ENCODE data around the gene PDCD11. TPM values are rescaled to one million over a fixed set of nuclear protein-coding genes. Genes with fewer than 3 reads are reported as not detected.

PDCD11 gene
- polyA plus RNA-seq, 2 of the 4 experiments (the other 2 are of a cell fraction) = 26.2 to 32.6 TPM

DNA sequence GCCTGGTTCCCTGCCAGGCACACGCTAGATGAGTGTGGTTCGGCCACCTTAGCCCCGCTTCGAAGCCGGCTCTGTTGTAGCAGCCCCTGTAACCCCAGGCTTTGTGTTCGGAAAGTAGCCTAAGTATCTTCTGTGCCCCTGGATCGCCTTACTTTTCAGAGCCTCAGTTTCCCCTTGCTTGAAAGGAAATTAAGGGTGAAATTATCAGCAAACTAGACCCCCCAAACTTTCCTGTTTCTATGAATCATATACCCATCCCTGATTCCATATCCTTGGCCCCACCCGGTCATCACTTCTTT, 312 bp downstream of the PDCD11 start:
- H3K27ac ChIP-seq = peak overlapping the region; percentile 90 to 96
- DNase-seq (ENCODE audit: low read depth in 1 of 2, low spot score in 1 of 2) = no peak
- ChIA-PET CTCF (interaction anchor here (1.1 to 2.0 kb wide), 2 partner anchors 8 to 28 kb away, joined by 3 to 11 read pairs; partner anchors contain the start of gene TAF5), POLR2A (interaction anchor here (1.0 to 1.7 kb wide), 2 partner anchors 8 to 29 kb away, joined by 3 to 7 read pairs; partner anchors contain the start of gene TAF5)
- no peaks in the 10 kb centered on the region for H3K9me3 ChIP-seq
- peak overlapping the region; percentile 88 for H3K4me3 ChIP-seq
- WGBS (ENCODE audit: missing lambda C conversion rate) = 0% methylated on average over 8 of the region's 8 CpGs
- H3K4me1 ChIP-seq = peaks cover 28% of the 10 kb centered on the region
- H3K4me2 ChIP-seq = peak overlapping the region; percentile 98
- peak; percentile 2 to 15; a peak in 3 of 6 replicates for ATAC-seq
- TF ChIP-seq PHF8 (IDR thresholded peaks at IDR 0.05; ENCODE audit: borderline replicate concordance, low read depth) = peak; percentile 41; the same call in 1 of the 2 replicates
- TF ChIP-seq TFCP2L1 (CRISPR knock-in tag; IDR thresholded peaks at IDR 0.05) = no peak
- TF ChIP-seq HDAC2 (IDR thresholded peaks at IDR 0.05) = no peak
- TF ChIP-seq POLR2A (IDR thresholded peaks at IDR 0.05; ENCODE audit: low read length) = no peak
- FAIRE-seq = no peak

DNA sequence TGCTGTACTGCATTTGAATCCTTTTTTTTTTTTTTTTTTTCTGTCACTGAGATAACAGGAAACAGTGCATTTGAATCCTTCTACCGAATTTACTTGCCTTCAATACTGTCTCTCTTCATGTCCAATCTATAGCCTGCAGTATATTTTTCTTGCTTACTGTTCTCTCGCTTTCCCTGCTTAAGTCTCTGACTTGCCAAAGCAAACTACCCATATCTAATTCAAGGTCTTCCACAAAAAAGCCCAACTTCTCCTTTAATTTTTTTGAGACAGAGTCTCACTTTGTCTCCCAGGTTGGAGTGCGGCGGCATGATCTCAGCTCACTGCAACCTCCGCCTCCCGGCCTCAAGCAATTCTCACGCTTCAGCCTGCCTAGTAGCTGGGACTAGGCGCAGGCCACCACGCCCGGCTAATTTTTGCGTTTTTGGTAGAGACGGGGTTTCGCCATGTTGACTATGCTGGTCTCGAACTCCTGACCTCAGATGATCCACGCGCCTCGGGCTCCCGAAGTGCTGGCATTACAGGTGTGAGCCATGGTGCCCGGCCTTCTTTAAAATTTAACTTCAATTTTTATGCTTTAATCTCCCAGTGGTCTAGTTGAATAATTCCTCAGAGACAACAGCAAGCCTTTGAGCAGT, 882 bp downstream of the PDCD11 start:
- TF ChIP-seq TFCP2L1 (CRISPR knock-in tag; IDR thresholded peaks at IDR 0.05) = no peak
- TF ChIP-seq EHF (CRISPR knock-in tag; IDR thresholded peaks at IDR 0.05) = no peak
- no peak for TF ChIP-seq JUNB (IDR thresholded peaks at IDR 0.05)
- TF ChIP-seq POLR2AphosphoS2 (conservative IDR thresholded peaks at IDR 0.05; ENCODE audit: low read length) = no peak
- peak overlapping the region; percentile 88 for H3K4me3 ChIP-seq
- peak overlapping the region; percentile 90 to 96 for H3K27ac ChIP-seq
- no peaks in the 10 kb centered on the region for H3K9me3 ChIP-seq
- peak overlapping the region; percentile 98 for H3K4me2 ChIP-seq
- DNase-seq (ENCODE audit: low read depth in 1 of 2, low spot score in 1 of 2) (no peak), ATAC-seq (no peak), FAIRE-seq (no peak)
- ChIA-PET CTCF (interaction anchor here (1.1 to 2.2 kb wide), 3 partner anchors 8 to 29 kb away, joined by 3 to 11 read pairs (median 9); partner anchors contain the start of gene TAF5), POLR2A (interaction anchor here (1.0 to 1.7 kb wide), 2 partner anchors 9 to 29 kb away, joined by 3 to 7 read pairs; partner anchors contain the start of gene TAF5)
- H3K4me1 ChIP-seq = peaks cover 28% of the 10 kb centered on the region
- 16% methylated on average over 19 of the region's 19 CpGs for WGBS (ENCODE audit: missing lambda C conversion rate)

DNA sequence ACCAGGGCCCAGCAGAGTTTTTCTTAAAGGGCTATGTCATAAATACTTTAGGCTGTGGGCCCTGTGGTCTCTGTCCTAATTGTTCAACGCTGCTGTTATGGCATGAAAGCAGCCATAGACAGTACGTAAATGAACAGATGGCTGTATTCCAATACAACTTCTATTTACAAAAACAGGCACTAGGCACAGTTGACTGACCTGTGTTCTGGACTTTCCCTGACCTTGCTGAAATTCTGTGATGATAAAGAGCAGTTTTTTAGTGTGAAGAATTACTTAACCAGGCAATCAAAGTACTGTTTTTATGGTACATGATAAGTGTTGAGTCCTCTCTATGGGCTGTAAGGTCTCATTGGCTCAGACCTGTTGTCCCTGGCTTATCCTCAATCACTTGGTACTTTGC, 17.1 kb downstream of the PDCD11 start:
- 89% methylated on average over 2 of the region's 2 CpGs for WGBS (ENCODE audit: missing lambda C conversion rate)
- Histone ChIP-seq H3K4me3 (no peak overlapping the region), H3K4me2 (no peak overlapping the region), H3K27ac (no peak overlapping the region), H3K4me1 (no peaks in the 10 kb centered on the region), H3K9me3 (no peaks in the 10 kb centered on the region)
- ChIA-PET POLR2A (no interaction called here), CTCF (interaction anchor here (0.6 to 4.8 kb wide), 5 partner anchors 12 to 476 kb away, joined by 3 to 37 read pairs (median 3); no protein-coding TSS in a partner anchor)
- no peak for ATAC-seq
- DNase-seq (ENCODE audit: low read depth in 1 of 2, low spot score in 1 of 2) = no peak
- TF ChIP-seq, protein P1, sequence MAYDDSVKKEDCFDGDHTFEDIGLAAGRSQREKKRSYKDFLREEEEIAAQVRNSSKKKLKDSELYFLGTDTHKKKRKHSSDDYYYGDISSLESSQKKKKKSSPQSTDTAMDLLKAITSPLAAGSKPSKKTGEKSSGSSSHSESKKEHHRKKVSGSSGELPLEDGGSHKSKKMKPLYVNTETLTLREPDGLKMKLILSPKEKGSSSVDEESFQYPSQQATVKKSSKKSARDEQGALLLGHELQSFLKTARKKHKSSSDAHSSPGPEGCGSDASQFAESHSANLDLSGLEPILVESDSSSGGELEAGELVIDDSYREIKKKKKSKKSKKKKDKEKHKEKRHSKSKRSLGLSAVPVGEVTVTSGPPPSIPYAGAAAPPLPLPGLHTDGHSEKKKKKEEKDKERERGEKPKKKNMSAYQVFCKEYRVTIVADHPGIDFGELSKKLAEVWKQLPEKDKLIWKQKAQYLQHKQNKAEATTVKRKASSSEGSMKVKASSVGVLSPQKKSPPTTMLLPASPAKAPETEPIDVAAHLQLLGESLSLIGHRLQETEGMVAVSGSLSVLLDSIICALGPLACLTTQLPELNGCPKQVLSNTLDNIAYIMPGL (CRISPR knock-in tag; IDR thresholded peaks at IDR 0.05; ENCODE audit: borderline replicate concordance) = no peak
- TF ChIP-seq FOSB (CRISPR knock-in tag; IDR thresholded peaks at IDR 0.05) (no peak), SREBF2 (IDR thresholded peaks at IDR 0.05) (no peak), BCL3 (IDR thresholded peaks at IDR 0.05) (no peak), HDAC2 (IDR thresholded peaks at IDR 0.05) (no peak), BHLHE40 (IDR thresholded peaks at IDR 0.05; ENCODE audit: low read depth, low read length) (no peak), CBX8 (IDR thresholded peaks at IDR 0.05) (no peak), EHMT2 (IDR thresholded peaks at IDR 0.05; ENCODE audit: low read depth) (no peak), FOSL2 (IDR thresholded peaks at IDR 0.05) (no peak), FOSL2 (CRISPR knock-in tag; IDR thresholded peaks at IDR 0.05) (no peak), TFCP2L1 (CRISPR knock-in tag; IDR thresholded peaks at IDR 0.05) (no peak), GATA3 (IDR thresholded peaks at IDR 0.05; ENCODE audit: borderline replicate concordance) (no peak), HOXA7 (CRISPR knock-in tag; IDR thresholded peaks at IDR 0.05) (no peak), NPAS2 (CRISPR knock-in tag; IDR thresholded peaks at IDR 0.05; ENCODE audit: borderline replicate concordance) (no peak), HOXB13 (CRISPR knock-in tag; IDR thresholded peaks at IDR 0.05; ENCODE audit: low read depth) (no peak), CEBPB (IDR thresholded peaks at IDR 0.05) (no peak)
- TF ChIP-seq, protein P2, sequence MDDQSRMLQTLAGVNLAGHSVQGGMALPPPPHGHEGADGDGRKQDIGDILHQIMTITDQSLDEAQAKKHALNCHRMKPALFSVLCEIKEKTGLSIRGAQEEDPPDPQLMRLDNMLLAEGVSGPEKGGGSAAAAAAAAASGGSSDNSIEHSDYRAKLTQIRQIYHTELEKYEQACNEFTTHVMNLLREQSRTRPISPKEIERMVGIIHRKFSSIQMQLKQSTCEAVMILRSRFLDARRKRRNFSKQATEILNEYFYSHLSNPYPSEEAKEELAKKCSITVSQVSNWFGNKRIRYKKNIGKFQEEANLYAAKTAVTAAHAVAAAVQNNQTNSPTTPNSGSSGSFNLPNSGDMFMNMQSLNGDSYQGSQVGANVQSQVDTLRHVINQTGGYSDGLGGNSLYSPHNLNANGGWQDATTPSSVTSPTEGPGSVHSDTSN (IDR thresholded peaks at IDR 0.05) = no peak
- TF ChIP-seq, protein P3, sequence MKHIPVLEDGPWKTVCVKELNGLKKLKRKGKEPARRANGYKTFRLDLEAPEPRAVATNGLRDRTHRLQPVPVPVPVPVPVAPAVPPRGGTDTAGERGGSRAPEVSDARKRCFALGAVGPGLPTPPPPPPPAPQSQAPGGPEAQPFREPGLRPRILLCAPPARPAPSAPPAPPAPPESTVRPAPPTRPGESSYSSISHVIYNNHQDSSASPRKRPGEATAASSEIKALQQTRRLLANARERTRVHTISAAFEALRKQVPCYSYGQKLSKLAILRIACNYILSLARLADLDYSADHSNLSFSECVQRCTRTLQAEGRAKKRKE (CRISPR knock-in tag; IDR thresholded peaks at IDR 0.05; ENCODE audit: low read depth) = no peak
- TF ChIP-seq, protein P4, sequence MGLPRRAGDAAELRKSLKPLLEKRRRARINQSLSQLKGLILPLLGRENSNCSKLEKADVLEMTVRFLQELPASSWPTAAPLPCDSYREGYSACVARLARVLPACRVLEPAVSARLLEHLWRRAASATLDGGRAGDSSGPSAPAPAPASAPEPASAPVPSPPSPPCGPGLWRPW (IDR thresholded peaks at IDR 0.05) = no peak
- FAIRE-seq = no peak
